ENCODE measurements around the gene MYCT1.

- TF ChIP-seq YY1 (IDR thresholded peaks at IDR 0.05; ENCODE audit: extremely low read depth, insufficient replicate concordance, low read depth, low read length) = no peak
- no peak for TF ChIP-seq POLR2A (IDR thresholded peaks at IDR 0.05; ENCODE audit: borderline replicate concordance, extremely low read depth, insufficient read depth, insufficient read length)
- TF ChIP-seq ZBTB33 (IDR thresholded peaks at IDR 0.05; ENCODE audit: extremely low read depth, insufficient replicate concordance, low read length) = no peak
Measured at GRCh38 chr6:152701081-152701862, 3.6 kb downstream of the MYCT1 start.

Data from HCT116 (cell line).